Colonic mucosa (tissue), 4 donors: ENCODE data around the gene PANX1. TPM values are rescaled to one million over a fixed set of nuclear protein-coding genes. Genes with fewer than 3 reads are reported as not detected.

Source experiments
- DNase-seq: peaks from one replicate; pipeline ENCODE4 v3.0.0-alpha.2; 2020
- H3K27ac ChIP-seq: fragments of 200-600 bp; one replicate; pipeline ENCODE4 v1.8.0; 2021
- H3K27me3 ChIP-seq: fragments of 200-600 bp; one replicate; pipeline ENCODE4 v1.8.0; 2021
- H3K36me3 ChIP-seq: fragments of 200-600 bp; one replicate; pipeline ENCODE4 v1.8.0; 2021
- H3K4me1 ChIP-seq: fragments of 200-600 bp; one replicate; pipeline ENCODE4 v1.8.0; 2021; ENCODE audit warnings: mild to moderate bottlenecking
- H3K4me3 ChIP-seq: fragments of 200-600 bp; one replicate; pipeline ENCODE4 v1.8.0; 2021
- H3K9ac ChIP-seq, 2 donors: one replicate each; pipeline ENCODE4 v1.7.0; 2013; ENCODE audit warnings: control low read depth in 2 of 2, low read depth in 2 of 2, low read length in 2 of 2
- H3K9me3 ChIP-seq: fragments of 200-600 bp; one replicate; pipeline ENCODE4 v1.8.0; 2021
- intact Hi-C: fragments of 100-400 bp; cut with DNase I; formaldehyde crosslinking; loops from one replicate; pipeline ENCODE4 v1.14.1; 2022
- total RNA-seq, 2 donors: library from RNA; stranded (reverse); fragmentation: NEBNext Ultra II Directional in 1 of 2; extraction: Animal tissue kit (Norgen Biotek cat#: 25700) in 1 of 2; gene quantifications; one replicate each; pipeline ENCODE4 v1.2.1, GENCODE V29; 2021
- TF ChIP-seq, protein P1 (sequence below): fragments of 200-600 bp; IDR thresholded peaks from one replicate; pipeline ENCODE4 v1.8.0; 2022; ENCODE audit warnings: antibody characterized with exemption, mild to moderate bottlenecking
- donor health status: healthy.
- donor health status: DM: no; HTN: no; CAD: no.
- donor health status: DM: no; HTN: no; CAD: no.

The PANX1 gene
- total RNA-seq, 2 donors from 2014 or later = 7.8 to 11.1 TPM

GRCh38 chr11:94091091-94091490 is 37.5 kb upstream of the PANX1 start:
- H3K27me3 ChIP-seq = no peaks in the 10 kb centered on the region
- intact Hi-C loops = no loop called here

GRCh38 chr11:94100253-94100652 is 28.4 kb upstream of the PANX1 start:
- TF ChIP-seq, protein P1, sequence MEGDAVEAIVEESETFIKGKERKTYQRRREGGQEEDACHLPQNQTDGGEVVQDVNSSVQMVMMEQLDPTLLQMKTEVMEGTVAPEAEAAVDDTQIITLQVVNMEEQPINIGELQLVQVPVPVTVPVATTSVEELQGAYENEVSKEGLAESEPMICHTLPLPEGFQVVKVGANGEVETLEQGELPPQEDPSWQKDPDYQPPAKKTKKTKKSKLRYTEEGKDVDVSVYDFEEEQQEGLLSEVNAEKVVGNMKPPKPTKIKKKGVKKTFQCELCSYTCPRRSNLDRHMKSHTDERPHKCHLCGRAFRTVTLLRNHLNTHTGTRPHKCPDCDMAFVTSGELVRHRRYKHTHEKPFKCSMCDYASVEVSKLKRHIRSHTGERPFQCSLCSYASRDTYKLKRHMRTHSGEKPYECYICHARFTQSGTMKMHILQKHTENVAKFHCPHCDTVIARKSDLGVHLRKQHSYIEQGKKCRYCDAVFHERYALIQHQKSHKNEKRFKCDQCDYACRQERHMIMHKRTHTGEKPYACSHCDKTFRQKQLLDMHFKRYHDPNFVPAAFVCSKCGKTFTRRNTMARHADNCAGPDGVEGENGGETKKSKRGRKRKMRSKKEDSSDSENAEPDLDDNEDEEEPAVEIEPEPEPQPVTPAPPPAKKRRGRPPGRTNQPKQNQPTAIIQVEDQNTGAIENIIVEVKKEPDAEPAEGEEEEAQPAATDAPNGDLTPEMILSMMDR = no peak
- Histone ChIP-seq H3K4me1 (no peaks in the 10 kb centered on the region), H3K9ac (no peak overlapping the region), H3K36me3 (no peaks in the 10 kb centered on the region), H3K4me3 (no peak overlapping the region), H3K27ac (no peak overlapping the region), H3K9me3 (no peaks in the 10 kb centered on the region), H3K27me3 (no peaks in the 10 kb centered on the region)
- no peak for DNase-seq
- intact Hi-C loops = no loop called here

More at GRCh38 chr11:94091091-94091490, 37.5 kb upstream of the PANX1 start:
- Histone ChIP-seq H3K9me3 (no peaks in the 10 kb centered on the region), H3K4me1 (no peaks in the 10 kb centered on the region), H3K9ac (no peak overlapping the region), H3K36me3 (no peaks in the 10 kb centered on the region), H3K4me3 (no peak overlapping the region), H3K27ac (no peak overlapping the region)
- DNase-seq = no peak
- TF ChIP-seq, protein P1 = no peak

- H3K9ac ChIP-seq = no peak overlapping the region
- intact Hi-C loops = no loop called here
- no peaks in the 10 kb centered on the region for H3K9me3 ChIP-seq
- H3K36me3 ChIP-seq = no peaks in the 10 kb centered on the region
- DNase-seq = no peak
- no peak overlapping the region for H3K27ac ChIP-seq
- TF ChIP-seq, protein P1 = no peak
- no peaks in the 10 kb centered on the region for H3K4me1 ChIP-seq
- no peak overlapping the region for H3K4me3 ChIP-seq
- H3K27me3 ChIP-seq = no peaks in the 10 kb centered on the region
Measured at GRCh38 chr11:94103471-94103870, 25.2 kb upstream of the PANX1 start.

- DNase-seq = no peak
- H3K4me3 ChIP-seq = no peak overlapping the region
- H3K9me3 ChIP-seq = no peaks in the 10 kb centered on the region
- intact Hi-C loops = no loop called here
- no peak overlapping the region for H3K27ac ChIP-seq
- H3K4me1 ChIP-seq = no peaks in the 10 kb centered on the region
- H3K9ac ChIP-seq = no peak overlapping the region
- TF ChIP-seq, protein P1 = no peak
- H3K27me3 ChIP-seq = no peaks in the 10 kb centered on the region
- H3K36me3 ChIP-seq = no peaks in the 10 kb centered on the region
Measured at GRCh38 chr11:94104734-94105133, 23.9 kb upstream of the PANX1 start.

- Histone ChIP-seq H3K27me3 (no peaks in the 10 kb centered on the region), H3K4me1 (no peaks in the 10 kb centered on the region), H3K27ac (no peak overlapping the region), H3K36me3 (no peaks in the 10 kb centered on the region), H3K4me3 (no peak overlapping the region), H3K9me3 (no peaks in the 10 kb centered on the region), H3K9ac (no peak overlapping the region)
- intact Hi-C loops = no loop called here
- TF ChIP-seq, protein P1 = no peak
- DNase-seq = no peak
Measured at GRCh38 chr11:94106716-94107115, 21.9 kb upstream of the PANX1 start.

- H3K36me3 ChIP-seq = no peaks in the 10 kb centered on the region
- intact Hi-C loops = no loop called here
- no peaks in the 10 kb centered on the region for H3K4me1 ChIP-seq
- no peaks in the 10 kb centered on the region for H3K27me3 ChIP-seq
- H3K27ac ChIP-seq = no peak overlapping the region
- TF ChIP-seq, protein P1 = no peak
- H3K9ac ChIP-seq = no peak overlapping the region
- no peak for DNase-seq
- H3K4me3 ChIP-seq = no peak overlapping the region
- H3K9me3 ChIP-seq = no peaks in the 10 kb centered on the region
Measured at GRCh38 chr11:94107363-94107762, 21.3 kb upstream of the PANX1 start.
